Panc1 (cell line): ENCODE results near the gene DLG4.

Experiments used
- POLR2AphosphoS5 ChIP-seq: IDR thresholded peaks from 2 replicates; pipeline ENCODE4 v1.6.1; 2012; ENCODE audit warnings: mild to moderate bottlenecking, low read depth, low read length, moderate library complexity
- SIN3A ChIP-seq: IDR thresholded peaks from 2 replicates; pipeline ENCODE4 v1.6.1; 2012; ENCODE audit warnings: low read depth, mild to moderate bottlenecking, low read length, moderate library complexity, borderline replicate concordance; ENCODE audit not compliant: insufficient read depth
- TF ChIP-seq, protein P1 (sequence below): fragments of 450-650 bp; IDR thresholded peaks from 2 replicates; pipeline ENCODE4 v1.5.1; 2017; ENCODE audit warnings: mild to moderate bottlenecking
- TF ChIP-seq, protein P2 (sequence below), 2 experiments: IDR thresholded peaks; 2 replicates each; pipeline ENCODE4 v1.6.1; 2011 to 2012; ENCODE audit warnings: low read depth in 2 of 2, control low read depth in 1 of 2, low read length in 1 of 2, mild to moderate bottlenecking in 1 of 2, moderate library complexity in 1 of 2; ENCODE audit not compliant: insufficient read depth in 1 of 2

DNA sequence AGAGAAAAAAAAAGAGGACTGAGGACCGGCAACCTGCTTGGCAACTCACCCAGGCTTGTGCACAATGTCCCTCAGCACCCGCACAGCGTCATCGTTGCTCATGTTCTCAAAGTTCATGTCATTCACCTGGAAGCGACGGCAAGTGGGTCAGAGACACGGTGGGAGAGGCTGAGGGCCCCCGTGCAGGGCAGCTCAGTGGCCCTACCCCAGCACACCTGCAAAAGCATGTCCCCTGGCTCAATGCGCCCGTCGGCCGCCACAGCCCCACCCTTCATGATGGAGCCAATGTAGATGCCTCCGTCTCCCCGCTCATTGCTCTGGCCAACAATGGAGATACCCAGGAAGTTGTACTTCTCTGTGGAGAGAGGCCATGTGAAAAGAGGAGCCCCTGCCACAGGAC is 9.3 kb upstream of the DLG4 start:
- TF ChIP-seq SIN3A (no peak), POLR2AphosphoS5 (no peak)
- TF ChIP-seq, protein P1, sequence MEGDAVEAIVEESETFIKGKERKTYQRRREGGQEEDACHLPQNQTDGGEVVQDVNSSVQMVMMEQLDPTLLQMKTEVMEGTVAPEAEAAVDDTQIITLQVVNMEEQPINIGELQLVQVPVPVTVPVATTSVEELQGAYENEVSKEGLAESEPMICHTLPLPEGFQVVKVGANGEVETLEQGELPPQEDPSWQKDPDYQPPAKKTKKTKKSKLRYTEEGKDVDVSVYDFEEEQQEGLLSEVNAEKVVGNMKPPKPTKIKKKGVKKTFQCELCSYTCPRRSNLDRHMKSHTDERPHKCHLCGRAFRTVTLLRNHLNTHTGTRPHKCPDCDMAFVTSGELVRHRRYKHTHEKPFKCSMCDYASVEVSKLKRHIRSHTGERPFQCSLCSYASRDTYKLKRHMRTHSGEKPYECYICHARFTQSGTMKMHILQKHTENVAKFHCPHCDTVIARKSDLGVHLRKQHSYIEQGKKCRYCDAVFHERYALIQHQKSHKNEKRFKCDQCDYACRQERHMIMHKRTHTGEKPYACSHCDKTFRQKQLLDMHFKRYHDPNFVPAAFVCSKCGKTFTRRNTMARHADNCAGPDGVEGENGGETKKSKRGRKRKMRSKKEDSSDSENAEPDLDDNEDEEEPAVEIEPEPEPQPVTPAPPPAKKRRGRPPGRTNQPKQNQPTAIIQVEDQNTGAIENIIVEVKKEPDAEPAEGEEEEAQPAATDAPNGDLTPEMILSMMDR = no peak
- TF ChIP-seq, protein P2, sequence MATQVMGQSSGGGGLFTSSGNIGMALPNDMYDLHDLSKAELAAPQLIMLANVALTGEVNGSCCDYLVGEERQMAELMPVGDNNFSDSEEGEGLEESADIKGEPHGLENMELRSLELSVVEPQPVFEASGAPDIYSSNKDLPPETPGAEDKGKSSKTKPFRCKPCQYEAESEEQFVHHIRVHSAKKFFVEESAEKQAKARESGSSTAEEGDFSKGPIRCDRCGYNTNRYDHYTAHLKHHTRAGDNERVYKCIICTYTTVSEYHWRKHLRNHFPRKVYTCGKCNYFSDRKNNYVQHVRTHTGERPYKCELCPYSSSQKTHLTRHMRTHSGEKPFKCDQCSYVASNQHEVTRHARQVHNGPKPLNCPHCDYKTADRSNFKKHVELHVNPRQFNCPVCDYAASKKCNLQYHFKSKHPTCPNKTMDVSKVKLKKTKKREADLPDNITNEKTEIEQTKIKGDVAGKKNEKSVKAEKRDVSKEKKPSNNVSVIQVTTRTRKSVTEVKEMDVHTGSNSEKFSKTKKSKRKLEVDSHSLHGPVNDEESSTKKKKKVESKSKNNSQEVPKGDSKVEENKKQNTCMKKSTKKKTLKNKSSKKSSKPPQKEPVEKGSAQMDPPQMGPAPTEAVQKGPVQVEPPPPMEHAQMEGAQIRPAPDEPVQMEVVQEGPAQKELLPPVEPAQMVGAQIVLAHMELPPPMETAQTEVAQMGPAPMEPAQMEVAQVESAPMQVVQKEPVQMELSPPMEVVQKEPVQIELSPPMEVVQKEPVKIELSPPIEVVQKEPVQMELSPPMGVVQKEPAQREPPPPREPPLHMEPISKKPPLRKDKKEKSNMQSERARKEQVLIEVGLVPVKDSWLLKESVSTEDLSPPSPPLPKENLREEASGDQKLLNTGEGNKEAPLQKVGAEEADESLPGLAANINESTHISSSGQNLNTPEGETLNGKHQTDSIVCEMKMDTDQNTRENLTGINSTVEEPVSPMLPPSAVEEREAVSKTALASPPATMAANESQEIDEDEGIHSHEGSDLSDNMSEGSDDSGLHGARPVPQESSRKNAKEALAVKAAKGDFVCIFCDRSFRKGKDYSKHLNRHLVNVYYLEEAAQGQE (IDR thresholded peaks at IDR 0.05; ENCODE audit: insufficient read depth in 1 of 2, low read depth in 2 of 2, low read length in 1 of 2) = no peak
